Measurements from ENCODE around the gene PKP1.

PKP1 gene

GRCh38 chr1:201329801-201330200 is 46.5 kb downstream of the PKP1 start:
- DNase-seq (ENCODE audit: low read depth), result no peak

- DNase-seq (ENCODE audit: low read depth), result no peak
These were observed 47.2 kb downstream of the PKP1 start for GRCh38 chr1:201330541-201330940.

- DNase-seq (ENCODE audit: low read depth), result no peak
These were observed 47.9 kb downstream of the PKP1 start for GRCh38 chr1:201331166-201331565.

- DNase-seq (ENCODE audit: low read depth), result no peak
These were observed 48.7 kb downstream of the PKP1 start for GRCh38 chr1:201332021-201332420.

- no peak for DNase-seq (ENCODE audit: low read depth)
These were observed 49.5 kb downstream of the PKP1 start for GRCh38 chr1:201332616-201333335.

GRCh38 chr1:201334325-201335173 is 51.2 kb downstream of the PKP1 start:
- DNase-seq (ENCODE audit: low read depth), result no peak

GRCh38 chr1:201335174-201335870 is 52.0 kb downstream of the PKP1 start:
- DNase-seq (ENCODE audit: low read depth), result no peak

- DNase-seq (ENCODE audit: low read depth), result no peak
These were observed 52.6 kb downstream of the PKP1 start for GRCh38 chr1:201335901-201336300.

- DNase-seq (ENCODE audit: low read depth), result no peak
These were observed 53.6 kb downstream of the PKP1 start for GRCh38 chr1:201336711-201337450.

GRCh38 chr1:201341377-201341776 is 58.1 kb downstream of the PKP1 start:
- DNase-seq (ENCODE audit: low read depth), result no peak

GRCh38 chr1:201344206-201345080 is 61.1 kb downstream of the PKP1 start:
- DNase-seq (ENCODE audit: low read depth), result no peak

- no peak for DNase-seq (ENCODE audit: low read depth)
These were observed 61.7 kb downstream of the PKP1 start for GRCh38 chr1:201345081-201345355.

GRCh38 chr1:201346337-201346939 is 63.1 kb downstream of the PKP1 start:
- no peak for DNase-seq (ENCODE audit: low read depth)

- DNase-seq (ENCODE audit: low read depth), result no peak
These were observed 63.7 kb downstream of the PKP1 start for GRCh38 chr1:201346987-201347386.

- DNase-seq (ENCODE audit: low read depth), result no peak
These were observed 64.3 kb downstream of the PKP1 start for GRCh38 chr1:201347498-201348210.

GRCh38 chr1:201348211-201348566 is 64.9 kb downstream of the PKP1 start:
- DNase-seq (ENCODE audit: low read depth), result no peak

GRCh38 chr1:201349092-201349491 is 65.8 kb downstream of the PKP1 start:
- DNase-seq (ENCODE audit: low read depth), result no peak

GRCh38 chr1:201350361-201350725 is 67.0 kb downstream of the PKP1 start:
- DNase-seq (ENCODE audit: low read depth), result no peak

GRCh38 chr1:201350884-201351283 is 67.6 kb downstream of the PKP1 start:
- no peak for DNase-seq (ENCODE audit: low read depth)

- DNase-seq (ENCODE audit: low read depth), result no peak
These were observed 68.3 kb downstream of the PKP1 start for GRCh38 chr1:201351617-201352016.

Data from stimulated activated CD8-positive, alpha-beta memory T cell treated with anti-CD3 and anti-CD28 coated beads, Interleukin-15, amount 100 ng/mL, for 24 hours (primary cell).